SU-DHL-6 (cell line): Measurements from ENCODE around the gene CERS6.

Experiments
- H2AFZ ChIP-seq: fragments of 200-600 bp; sonication (generic); 2 replicates; pipeline ENCODE4 v1.6.1; 2014; ENCODE audit warnings: low read depth, mild to moderate bottlenecking, moderate library complexity, mixed read lengths, antibody characterized with exemption, low read length; ENCODE audit not compliant: severe bottlenecking
- H3F3A ChIP-seq: fragments of 200-600 bp; shearing (Covaris generic); 2 replicates; pipeline ENCODE4 v1.6.0; 2016; ENCODE audit warnings: antibody characterized with exemption, mild to moderate bottlenecking; ENCODE audit not compliant: insufficient read depth
- H3K27ac ChIP-seq: fragments of 200-600 bp; sonication (generic); 2 replicates; pipeline ENCODE4 v1.5.1; 2016; ENCODE audit warnings: low read depth, mild to moderate bottlenecking, low read length, moderate library complexity, mixed read lengths
- H3K27me3 ChIP-seq: fragments of 200-600 bp; sonication (generic), shearing (Covaris generic); 2 replicates; pipeline ENCODE4 v1.6.0; 2014; ENCODE audit warnings: mild to moderate bottlenecking, low read length
- H3K36me3 ChIP-seq: fragments of 200-600 bp; sonication (generic); 2 replicates; pipeline ENCODE4 v1.6.1; 2014; ENCODE audit warnings: mild to moderate bottlenecking, low read length, mixed read lengths
- H3K4me2 ChIP-seq: fragments of 300-600, 200-600 bp; shearing (Covaris generic), sonication (generic); 2 replicates; pipeline ENCODE4 v1.6.0; 2014; ENCODE audit warnings: low read length, low read depth, mild to moderate bottlenecking; ENCODE audit not compliant: poor library complexity, severe bottlenecking
- H3K4me3 ChIP-seq: fragments of 200-600 bp; sonication (generic); 2 replicates; pipeline ENCODE4 v1.5.1; 2014; ENCODE audit warnings: antibody characterized with exemption, low read length, mild to moderate bottlenecking, mixed read lengths; ENCODE audit not compliant: insufficient read depth, poor library complexity, severe bottlenecking
- H3K79me2 ChIP-seq: fragments of 200-600 bp; sonication (generic); 2 replicates; pipeline ENCODE4 v1.6.1; 2014; ENCODE audit warnings: mild to moderate bottlenecking, low read length, moderate library complexity; ENCODE audit not compliant: insufficient read depth
- H3K9ac ChIP-seq: fragments of 200-600 bp; sonication (generic); 2 replicates; pipeline ENCODE4 v1.7.0; 2014; ENCODE audit warnings: mild to moderate bottlenecking, low read length
- H3K9me2 ChIP-seq: fragments of 200-600 bp; sonication (generic); replicated peaks from 2 replicates; pipeline ENCODE4 v1.6.1; 2014; ENCODE audit warnings: low read length; ENCODE audit not compliant: insufficient read depth
- H3K9me3 ChIP-seq: fragments of 200-600 bp; sonication (generic); 2 replicates; pipeline ENCODE4 v1.6.1; 2014; ENCODE audit warnings: low read length, mixed read lengths; ENCODE audit not compliant: insufficient read depth
- H4K20me1 ChIP-seq: fragments of 200-600 bp; sonication (generic); 2 replicates; pipeline ENCODE4 v1.6.1; 2014; ENCODE audit warnings: low read depth, mild to moderate bottlenecking, antibody characterized with exemption, low read length, moderate library complexity, mixed read lengths
- CTCF ChIP-seq: fragments of 200-600 bp; sonication (generic); IDR thresholded peaks from one replicate; pipeline ENCODE4 v1.5.1; 2017; ENCODE audit warnings: antibody characterized with exemption, mild to moderate bottlenecking, low read length, moderate library complexity; ENCODE audit not compliant: insufficient read depth, poor library complexity, severe bottlenecking
- EZH2phosphoT487 ChIP-seq: fragments of 200-600 bp; sonication (generic), shearing (Covaris generic); conservative IDR thresholded peaks from 2 replicates; pipeline ENCODE4 v1.6.1; 2018; ENCODE audit warnings: mild to moderate bottlenecking, antibody characterized with exemption, low read length, moderate library complexity, mixed read lengths

CERS6 gene

GRCh38 chr2:168574856-168575630 lies 119.0 kb downstream of the CERS6 start:
- Histone ChIP-seq H3K9me3 (no peaks in the 10 kb centered on the region), H3K27me3 (no peaks in the 10 kb centered on the region), H3K27ac (no peak overlapping the region), H3K79me2 (no peaks in the 10 kb centered on the region), H3K9me2 (no peaks in the 10 kb centered on the region), H3K4me3 (no peak overlapping the region), H3F3A (no peaks in the 10 kb centered on the region), H4K20me1 (no peaks in the 10 kb centered on the region), H3K9ac (no peak overlapping the region), H3K36me3 (no peaks in the 10 kb centered on the region), H3K4me2 (no peak overlapping the region), H2AFZ (no peak overlapping the region)
- TF ChIP-seq CTCF = no peak
- TF ChIP-seq EZH2phosphoT487 = no peak

GRCh38 chr2:168577885-168578284 lies 121.8 kb downstream of the CERS6 start:
- H3K36me3 ChIP-seq = no peaks in the 10 kb centered on the region
- H3K4me2 ChIP-seq = no peak overlapping the region
- no peaks in the 10 kb centered on the region for H3K9me2 ChIP-seq
- no peaks in the 10 kb centered on the region for H3K79me2 ChIP-seq
- H3K4me3 ChIP-seq = no peak overlapping the region
- H4K20me1 ChIP-seq = no peaks in the 10 kb centered on the region
- no peaks in the 10 kb centered on the region for H3K27me3 ChIP-seq
- no peaks in the 10 kb centered on the region for H3K9me3 ChIP-seq
- H3K9ac ChIP-seq = no peak overlapping the region
- no peak overlapping the region for H3K27ac ChIP-seq
- TF ChIP-seq CTCF (no peak), EZH2phosphoT487 (no peak)
- no peaks in the 10 kb centered on the region for H3F3A ChIP-seq
- no peak overlapping the region for H2AFZ ChIP-seq

GRCh38 chr2:168583064-168583709 lies 127.1 kb downstream of the CERS6 start:
- Histone ChIP-seq H3F3A (no peaks in the 10 kb centered on the region), H3K4me2 (no peak overlapping the region), H3K9ac (no peak overlapping the region), H3K79me2 (no peaks in the 10 kb centered on the region), H3K4me3 (no peak overlapping the region), H3K36me3 (no peaks in the 10 kb centered on the region), H3K27me3 (no peaks in the 10 kb centered on the region), H3K9me3 (no peaks in the 10 kb centered on the region), H3K9me2 (no peaks in the 10 kb centered on the region), H4K20me1 (no peaks in the 10 kb centered on the region), H2AFZ (no peak overlapping the region), H3K27ac (no peak overlapping the region)
- TF ChIP-seq CTCF (no peak), EZH2phosphoT487 (no peak)
